ENCODE results near the gene TIFAB.

The TIFAB gene

GRCh38 chr5:135476615-135477581, 24.7 kb upstream of the TIFAB start:
- no peaks in the 10 kb centered on the region for H3K9me3 ChIP-seq (ENCODE audit: low read length)
- peaks cover 11% of the 10 kb centered on the region for H3K27me3 ChIP-seq (ENCODE audit: insufficient read depth, low read length)
- H3K4me3 ChIP-seq (ENCODE audit: low read length): no peak overlapping the region
- peaks cover 25% of the 10 kb centered on the region for H3K4me1 ChIP-seq (ENCODE audit: insufficient read depth, low read length)
- no peak overlapping the region for H2AFZ ChIP-seq (ENCODE audit: low read depth, low read length)
- no peaks in the 10 kb centered on the region for H3K36me3 ChIP-seq (ENCODE audit: insufficient read depth, low read length)

GRCh38 chr5:135473956-135474670, 22.0 kb upstream of the TIFAB start:
- Histone ChIP-seq H2AFZ (ENCODE audit: low read depth, low read length) (no peak overlapping the region), H3K27me3 (ENCODE audit: insufficient read depth, low read length) (peaks cover 10% of the 10 kb centered on the region)

GRCh38 chr5:135472141-135472540, 20.0 kb upstream of the TIFAB start:
- Histone ChIP-seq H3K27me3 (ENCODE audit: insufficient read depth, low read length) (peaks cover 20% of the 10 kb centered on the region), H2AFZ (ENCODE audit: low read depth, low read length) (no peak overlapping the region), H3K9me3 (ENCODE audit: low read length) (no peaks in the 10 kb centered on the region), H3K36me3 (ENCODE audit: insufficient read depth, low read length) (no peaks in the 10 kb centered on the region), H3K4me1 (ENCODE audit: insufficient read depth, low read length) (peaks cover 11% of the 10 kb centered on the region), H3K4me3 (ENCODE audit: low read length) (no peak overlapping the region)

More at GRCh38 chr5:135473956-135474670, 22.0 kb upstream of the TIFAB start:
- Histone ChIP-seq H3K4me3 (ENCODE audit: low read length) (no peak overlapping the region), H3K4me1 (ENCODE audit: insufficient read depth, low read length) (peaks cover 25% of the 10 kb centered on the region), H3K9me3 (ENCODE audit: low read length) (no peaks in the 10 kb centered on the region), H3K36me3 (ENCODE audit: insufficient read depth, low read length) (no peaks in the 10 kb centered on the region)

- Histone ChIP-seq H2AFZ (ENCODE audit: low read depth, low read length) (no peak overlapping the region), H3K27me3 (ENCODE audit: insufficient read depth, low read length) (peaks cover 24% of the 10 kb centered on the region), H3K4me3 (ENCODE audit: low read length) (no peak overlapping the region), H3K36me3 (ENCODE audit: insufficient read depth, low read length) (no peaks in the 10 kb centered on the region), H3K9me3 (ENCODE audit: low read length) (no peaks in the 10 kb centered on the region), H3K4me1 (ENCODE audit: insufficient read depth, low read length) (peaks cover 10% of the 10 kb centered on the region)
Observed at GRCh38 chr5:135471726-135472125, 19.6 kb upstream of the TIFAB start.

- no peaks in the 10 kb centered on the region for H3K36me3 ChIP-seq (ENCODE audit: insufficient read depth, low read length)
- no peaks in the 10 kb centered on the region for H3K9me3 ChIP-seq (ENCODE audit: low read length)
- H3K4me3 ChIP-seq (ENCODE audit: low read length): no peak overlapping the region
- H3K27me3 ChIP-seq (ENCODE audit: insufficient read depth, low read length): peaks cover 35% of the 10 kb centered on the region
- peaks cover 11% of the 10 kb centered on the region for H3K4me1 ChIP-seq (ENCODE audit: insufficient read depth, low read length)
- H2AFZ ChIP-seq (ENCODE audit: low read depth, low read length): no peak overlapping the region
Observed at GRCh38 chr5:135469911-135470310, 17.8 kb upstream of the TIFAB start.

- Histone ChIP-seq H3K4me1 (ENCODE audit: insufficient read depth, low read length) (peaks cover 9% of the 10 kb centered on the region), H3K36me3 (ENCODE audit: insufficient read depth, low read length) (no peaks in the 10 kb centered on the region), H3K4me3 (ENCODE audit: low read length) (no peak overlapping the region), H3K27me3 (ENCODE audit: insufficient read depth, low read length) (peaks cover 37% of the 10 kb centered on the region), H3K9me3 (ENCODE audit: low read length) (no peaks in the 10 kb centered on the region), H2AFZ (ENCODE audit: low read depth, low read length) (no peak overlapping the region)
Observed at GRCh38 chr5:135468541-135468940, 16.4 kb upstream of the TIFAB start.

- H3K27me3 ChIP-seq (ENCODE audit: insufficient read depth, low read length): peaks cover 42% of the 10 kb centered on the region
- no peaks in the 10 kb centered on the region for H3K36me3 ChIP-seq (ENCODE audit: insufficient read depth, low read length)
- H2AFZ ChIP-seq (ENCODE audit: low read depth, low read length): no peak overlapping the region
- H3K4me1 ChIP-seq (ENCODE audit: insufficient read depth, low read length): peaks cover 9% of the 10 kb centered on the region
- no peaks in the 10 kb centered on the region for H3K9me3 ChIP-seq (ENCODE audit: low read length)
- no peak overlapping the region for H3K4me3 ChIP-seq (ENCODE audit: low read length)
Observed at GRCh38 chr5:135467871-135468485, 15.8 kb upstream of the TIFAB start.

- Histone ChIP-seq H3K4me1 (ENCODE audit: insufficient read depth, low read length) (peaks cover 9% of the 10 kb centered on the region), H2AFZ (ENCODE audit: low read depth, low read length) (no peak overlapping the region), H3K4me3 (ENCODE audit: low read length) (no peak overlapping the region), H3K36me3 (ENCODE audit: insufficient read depth, low read length) (no peaks in the 10 kb centered on the region), H3K27me3 (ENCODE audit: insufficient read depth, low read length) (peaks cover 45% of the 10 kb centered on the region), H3K9me3 (ENCODE audit: low read length) (no peaks in the 10 kb centered on the region)
Observed at GRCh38 chr5:135467051-135467625, 15.0 kb upstream of the TIFAB start.

- H3K27me3 ChIP-seq (ENCODE audit: insufficient read depth, low read length): peaks cover 49% of the 10 kb centered on the region
- H3K4me3 ChIP-seq (ENCODE audit: low read length): peak overlapping the region; percentile 14
Observed at GRCh38 chr5:135466178-135467050, 14.3 kb upstream of the TIFAB start.

GRCh38 chr5:135465391-135466122, 13.4 kb upstream of the TIFAB start:
- H3K4me3 ChIP-seq (ENCODE audit: low read length): no peak overlapping the region
- no peak overlapping the region for H2AFZ ChIP-seq (ENCODE audit: low read depth, low read length)
- peaks cover 9% of the 10 kb centered on the region for H3K4me1 ChIP-seq (ENCODE audit: insufficient read depth, low read length)
- no peaks in the 10 kb centered on the region for H3K9me3 ChIP-seq (ENCODE audit: low read length)
- peaks cover 49% of the 10 kb centered on the region for H3K27me3 ChIP-seq (ENCODE audit: insufficient read depth, low read length)
- H3K36me3 ChIP-seq (ENCODE audit: insufficient read depth, low read length): no peaks in the 10 kb centered on the region

More at GRCh38 chr5:135466178-135467050, 14.3 kb upstream of the TIFAB start:
- peak overlapping the region; percentile 7 for H2AFZ ChIP-seq (ENCODE audit: low read depth, low read length)
- H3K9me3 ChIP-seq (ENCODE audit: low read length): no peaks in the 10 kb centered on the region
- peaks cover 9% of the 10 kb centered on the region for H3K4me1 ChIP-seq (ENCODE audit: insufficient read depth, low read length)
- H3K36me3 ChIP-seq (ENCODE audit: insufficient read depth, low read length): no peaks in the 10 kb centered on the region

- H3K27me3 ChIP-seq (ENCODE audit: insufficient read depth, low read length): peaks cover 57% of the 10 kb centered on the region
Observed at GRCh38 chr5:135462304-135462703, 10.2 kb upstream of the TIFAB start.

More at GRCh38 chr5:135462304-135462703, 10.2 kb upstream of the TIFAB start:
- Histone ChIP-seq H3K4me3 (ENCODE audit: low read length) (no peak overlapping the region), H3K4me1 (ENCODE audit: insufficient read depth, low read length) (peaks cover 9% of the 10 kb centered on the region), H3K9me3 (ENCODE audit: low read length) (no peaks in the 10 kb centered on the region), H2AFZ (ENCODE audit: low read depth, low read length) (no peak overlapping the region), H3K36me3 (ENCODE audit: insufficient read depth, low read length) (no peaks in the 10 kb centered on the region)

Measured in neuron (in vitro differentiated cells).